22Rv1 (cell line): Measurements from ENCODE around the gene IGSF8.

Experiments
- ZFX ChIP-seq: fragments of 450-650 bp; IDR thresholded peaks from 2 replicates; pipeline ENCODE4 v1.6.1; 2017; ENCODE audit warnings: antibody characterized with exemption, borderline replicate concordance
- TF ChIP-seq, protein P1 (sequence below): fragments of 450-650 bp; IDR thresholded peaks from 2 replicates; pipeline ENCODE4 v1.5.1; 2017; ENCODE audit warnings: mild to moderate bottlenecking

GRCh38 chr1:160064164-160064563, 34.3 kb downstream of the IGSF8 start:
- TF ChIP-seq, protein P1, sequence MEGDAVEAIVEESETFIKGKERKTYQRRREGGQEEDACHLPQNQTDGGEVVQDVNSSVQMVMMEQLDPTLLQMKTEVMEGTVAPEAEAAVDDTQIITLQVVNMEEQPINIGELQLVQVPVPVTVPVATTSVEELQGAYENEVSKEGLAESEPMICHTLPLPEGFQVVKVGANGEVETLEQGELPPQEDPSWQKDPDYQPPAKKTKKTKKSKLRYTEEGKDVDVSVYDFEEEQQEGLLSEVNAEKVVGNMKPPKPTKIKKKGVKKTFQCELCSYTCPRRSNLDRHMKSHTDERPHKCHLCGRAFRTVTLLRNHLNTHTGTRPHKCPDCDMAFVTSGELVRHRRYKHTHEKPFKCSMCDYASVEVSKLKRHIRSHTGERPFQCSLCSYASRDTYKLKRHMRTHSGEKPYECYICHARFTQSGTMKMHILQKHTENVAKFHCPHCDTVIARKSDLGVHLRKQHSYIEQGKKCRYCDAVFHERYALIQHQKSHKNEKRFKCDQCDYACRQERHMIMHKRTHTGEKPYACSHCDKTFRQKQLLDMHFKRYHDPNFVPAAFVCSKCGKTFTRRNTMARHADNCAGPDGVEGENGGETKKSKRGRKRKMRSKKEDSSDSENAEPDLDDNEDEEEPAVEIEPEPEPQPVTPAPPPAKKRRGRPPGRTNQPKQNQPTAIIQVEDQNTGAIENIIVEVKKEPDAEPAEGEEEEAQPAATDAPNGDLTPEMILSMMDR, result no peak
- no peak for TF ChIP-seq ZFX
